ENCODE measurements around the gene PAX1.

The PAX1 gene

DNA sequence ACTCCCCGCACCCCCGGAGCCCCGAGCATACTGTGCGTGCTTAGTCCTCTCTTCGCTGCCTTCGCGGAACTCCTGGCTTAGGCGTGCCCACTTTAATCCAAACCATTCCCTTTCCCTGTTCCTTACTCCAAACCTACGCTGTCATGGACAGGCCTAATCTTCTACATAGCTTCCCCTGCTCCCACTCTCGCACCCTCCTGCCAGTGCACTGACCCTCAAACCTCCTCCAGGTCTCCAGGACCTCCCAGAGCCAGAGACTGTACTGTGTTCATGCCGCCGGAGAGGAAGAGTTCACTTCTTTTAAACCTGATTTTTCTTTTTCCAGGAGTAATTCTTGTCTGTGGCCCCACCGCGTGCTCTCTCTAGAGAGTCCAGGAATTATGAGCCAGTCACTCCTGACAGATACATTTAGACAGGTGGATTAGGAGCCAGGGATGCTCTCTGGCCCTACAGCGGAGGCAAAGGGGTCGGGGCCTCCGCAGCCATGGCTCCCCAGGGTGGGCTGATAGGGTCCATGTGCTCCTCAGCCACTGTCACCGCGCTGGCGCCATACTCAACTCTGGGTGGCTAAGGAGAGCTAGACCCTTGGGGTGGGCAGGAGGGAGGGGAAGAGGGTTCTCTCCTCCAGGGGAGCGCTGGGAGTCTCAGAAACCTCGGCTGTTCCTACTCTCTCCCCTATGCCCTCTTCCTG, 1.6 kb upstream of the PAX1 start:
- no peak for DNase-seq (ENCODE audit: low read depth)

GRCh38 chr20:21704408-21705385, 767 bp upstream of the PAX1 start:
- no peak for DNase-seq (ENCODE audit: low read depth)

GRCh38 chr20:21706261-21707195, 1.1 kb downstream of the PAX1 start:
- DNase-seq (ENCODE audit: low read depth), result no peak

GRCh38 chr20:21707267-21707666, 1.8 kb downstream of the PAX1 start:
- DNase-seq (ENCODE audit: low read depth), result no peak

DNA sequence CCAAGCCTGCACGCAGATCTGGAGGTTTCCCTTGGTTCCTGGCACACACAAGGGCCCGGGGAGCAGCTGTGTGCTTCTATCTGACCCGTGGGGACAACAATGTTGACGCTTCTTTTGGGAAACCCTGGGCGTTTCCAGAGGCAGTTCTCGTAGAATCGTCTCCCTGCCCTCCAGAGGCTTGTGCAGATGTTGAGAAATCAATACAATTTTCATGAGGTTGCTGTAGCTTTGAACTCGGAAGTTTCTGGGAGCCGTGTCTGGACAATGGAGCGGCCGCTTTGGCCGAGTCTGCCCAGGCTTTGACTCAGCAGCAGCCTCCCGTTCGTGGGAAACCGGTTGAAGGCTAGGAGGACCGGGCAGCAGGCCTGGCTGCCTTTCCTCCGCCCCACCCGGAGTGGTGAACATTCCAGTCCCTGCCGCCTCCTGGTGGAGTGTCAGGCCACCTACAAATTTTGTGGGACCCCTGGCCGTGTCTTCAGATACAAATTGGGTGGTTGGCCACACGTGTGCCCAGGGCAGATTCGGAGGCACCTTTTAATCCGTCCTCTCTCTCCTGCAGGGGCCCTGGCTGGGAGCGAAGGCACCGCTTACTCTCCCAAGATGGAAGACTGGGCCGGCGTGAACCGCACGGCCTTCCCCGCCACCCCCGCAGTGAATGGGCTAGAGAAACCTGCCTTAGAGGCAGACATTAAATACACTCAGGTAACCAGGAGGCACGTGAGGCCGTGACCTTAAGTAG, 2.7 kb downstream of the PAX1 start:
- DNase-seq (ENCODE audit: low read depth), result no peak

GRCh38 chr20:21708738-21709534, 3.5 kb downstream of the PAX1 start:
- DNase-seq (ENCODE audit: low read depth), result no peak

DNA sequence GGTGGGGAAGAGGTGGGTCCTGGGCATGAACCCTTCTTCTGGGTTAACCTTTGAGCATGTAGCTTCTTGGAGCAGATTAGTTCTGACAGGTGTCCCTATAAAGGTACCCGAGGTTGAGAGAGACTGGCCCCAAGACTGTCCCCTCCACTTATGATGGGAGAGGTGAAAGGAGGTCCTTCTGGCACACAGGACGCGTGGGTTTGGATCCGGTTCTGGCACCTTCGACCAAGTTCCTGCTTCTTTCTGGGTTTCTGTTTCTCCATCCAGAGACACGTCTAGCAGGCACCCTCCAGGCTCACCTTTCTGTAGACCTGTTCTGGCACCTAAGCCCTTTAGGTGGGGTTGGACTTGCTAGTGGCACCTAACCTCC, 4.1 kb downstream of the PAX1 start:
- DNase-seq (ENCODE audit: low read depth), result no peak

GRCh38 chr20:21710341-21710740, 4.9 kb downstream of the PAX1 start:
- no peak for DNase-seq (ENCODE audit: low read depth)

GRCh38 chr20:21710863-21711431, 5.5 kb downstream of the PAX1 start:
- no peak for DNase-seq (ENCODE audit: low read depth)

- DNase-seq (ENCODE audit: low read depth), result no peak
These were observed 7.1 kb downstream of the PAX1 start for GRCh38 chr20:21712443-21713059.

GRCh38 chr20:21713470-21713869, 8.0 kb downstream of the PAX1 start:
- DNase-seq (ENCODE audit: low read depth), result no peak

GRCh38 chr20:21713901-21714296, 8.4 kb downstream of the PAX1 start:
- DNase-seq (ENCODE audit: low read depth), result no peak

- DNase-seq (ENCODE audit: low read depth), result no peak
These were observed 9.1 kb downstream of the PAX1 start for GRCh38 chr20:21714297-21715192.

- DNase-seq (ENCODE audit: low read depth), result no peak
These were observed 9.9 kb downstream of the PAX1 start for GRCh38 chr20:21715193-21715881.

GRCh38 chr20:21719592-21720214, 14.2 kb downstream of the PAX1 start:
- DNase-seq (ENCODE audit: low read depth), result no peak

DNA sequence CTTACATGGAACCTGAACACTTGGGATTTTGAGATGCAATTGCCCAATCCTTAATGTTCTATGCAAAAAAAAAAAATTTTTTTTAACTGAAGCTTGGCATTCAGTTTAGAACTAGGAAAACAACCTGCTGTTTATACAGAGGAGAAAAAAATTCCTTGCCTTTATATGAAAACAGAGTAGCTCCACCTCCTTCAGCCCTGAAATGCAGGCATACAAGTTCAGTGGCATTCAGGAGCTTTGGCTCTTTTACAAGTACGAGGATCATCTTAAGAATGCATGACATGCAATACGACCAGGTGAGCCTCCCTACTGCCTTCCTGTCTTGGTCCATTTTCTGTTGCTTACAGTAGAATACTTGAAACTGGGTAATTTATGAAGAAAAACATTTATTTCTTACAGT, 20.4 kb downstream of the PAX1 start:
- no peak for DNase-seq (ENCODE audit: low read depth)

DNA sequence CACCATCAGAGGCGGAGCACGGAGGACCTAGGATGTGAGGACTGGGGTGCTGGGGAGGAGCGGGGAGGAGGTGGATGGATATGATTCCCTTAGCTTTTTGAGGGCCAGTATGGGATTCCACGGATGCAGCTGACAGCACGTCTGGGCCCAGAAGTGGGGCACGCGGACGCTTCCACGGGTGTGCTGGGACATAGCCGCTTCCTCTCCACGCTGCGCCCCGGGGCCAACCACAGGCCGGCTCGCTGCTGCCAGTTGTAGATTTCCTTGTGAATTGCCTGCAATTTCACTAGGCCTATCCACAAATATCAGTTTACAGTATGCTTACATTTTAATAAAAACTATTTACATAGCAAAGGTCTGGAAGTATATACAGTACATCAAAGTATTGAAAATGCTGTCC, 23.9 kb downstream of the PAX1 start:
- no peak for DNase-seq (ENCODE audit: low read depth)

DNA sequence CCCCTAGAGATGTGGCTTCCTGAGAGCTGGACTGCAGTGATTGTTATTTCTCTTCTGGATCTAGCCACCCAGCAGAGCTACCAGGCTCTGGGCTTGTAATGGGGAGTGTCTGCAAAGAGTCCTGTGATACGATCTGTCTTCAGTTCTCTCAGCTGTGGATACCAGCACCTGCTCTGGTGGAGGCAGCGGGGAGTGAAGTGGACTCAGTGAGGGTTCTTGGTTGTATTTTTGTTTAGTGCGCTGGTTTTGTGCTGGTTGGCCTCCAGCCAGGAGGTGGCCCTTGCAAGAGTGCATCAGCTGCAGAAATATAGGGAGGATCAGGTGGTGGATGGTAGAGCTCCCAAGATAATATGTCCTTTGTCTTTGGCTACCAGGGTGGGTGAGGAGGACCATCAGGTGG, 33.7 kb downstream of the PAX1 start:
- no peak for DNase-seq (ENCODE audit: low read depth)
